Ishikawa (cell line): ENCODE data around the gene ADM2.

Experiments
- CEBPB ChIP-seq: IDR thresholded peaks from 2 replicates; pipeline ENCODE4 v1.6.1; 2012
- CREB1 ChIP-seq: IDR thresholded peaks from 2 replicates; pipeline ENCODE4 v1.6.1; 2012; ENCODE audit warnings: low read depth
- EGR1 ChIP-seq: IDR thresholded peaks from 2 replicates; pipeline ENCODE4 v1.6.1; 2012
- EP300 ChIP-seq: IDR thresholded peaks from 2 replicates; pipeline ENCODE4 v1.6.1; 2012; ENCODE audit warnings: borderline replicate concordance
- FOXM1 ChIP-seq: IDR thresholded peaks from 2 replicates; pipeline ENCODE4 v1.6.1; 2012; ENCODE audit warnings: low read depth, borderline replicate concordance
- NFIC ChIP-seq: IDR thresholded peaks from 2 replicates; pipeline ENCODE4 v1.6.1; 2012
- RAD21 ChIP-seq: IDR thresholded peaks from 2 replicates; pipeline ENCODE4 v1.6.1; 2012; ENCODE audit warnings: low read depth
- TAF1 ChIP-seq: IDR thresholded peaks from 2 replicates; pipeline ENCODE4 v1.6.1; 2012; ENCODE audit warnings: low read depth, mild to moderate bottlenecking
- TCF12 ChIP-seq: IDR thresholded peaks from 2 replicates; pipeline ENCODE4 v1.6.1; 2012; ENCODE audit warnings: low read depth
- TEAD4 ChIP-seq: IDR thresholded peaks from 2 replicates; pipeline ENCODE4 v1.6.1; 2012
- USF1 ChIP-seq: IDR thresholded peaks from 2 replicates; pipeline ENCODE4 v1.6.1; 2012
- YY1 ChIP-seq: IDR thresholded peaks from 2 replicates; pipeline ENCODE4 v1.6.1; 2012; ENCODE audit warnings: low read depth
- ZBTB7A ChIP-seq: IDR thresholded peaks from 2 replicates; pipeline ENCODE4 v1.6.1; 2012; ENCODE audit warnings: low read depth
- TF ChIP-seq, protein P1 (sequence below): IDR thresholded peaks from 2 replicates; pipeline ENCODE4 v1.6.1; 2012; ENCODE audit warnings: low read depth, mild to moderate bottlenecking
- TF ChIP-seq, protein P2 (sequence below): IDR thresholded peaks from 2 replicates; pipeline ENCODE4 v1.6.1; 2012

Gene ADM2

DNA sequence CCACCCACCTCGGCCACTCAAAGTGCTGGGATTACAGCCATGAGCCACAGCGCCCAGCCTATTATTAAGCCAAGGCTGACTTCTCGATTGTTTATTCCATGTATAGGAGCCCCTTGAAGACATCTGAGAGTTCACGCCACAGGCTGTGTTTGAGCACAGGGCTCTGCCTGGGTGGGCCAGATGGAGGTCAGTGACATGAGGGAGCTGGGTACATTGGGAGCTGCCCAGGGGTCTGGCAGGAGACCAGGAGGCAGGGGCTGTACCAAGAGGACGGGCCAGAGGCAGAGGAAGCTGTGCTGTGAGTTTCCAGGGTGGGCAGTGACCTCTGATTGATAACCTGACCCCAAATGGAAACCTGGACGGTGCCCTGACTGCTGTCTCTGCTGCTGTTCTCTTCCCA is 20.8 kb downstream of the ADM2 start:
- TF ChIP-seq NFIC (no peak), CEBPB (no peak), TAF1 (no peak), USF1 (no peak), EGR1 (no peak), RAD21 (no peak), TEAD4 (no peak), FOXM1 (no peak), CREB1 (no peak), ZBTB7A (no peak), EP300 (no peak), TCF12 (no peak), YY1 (no peak)
- TF ChIP-seq, protein P1, sequence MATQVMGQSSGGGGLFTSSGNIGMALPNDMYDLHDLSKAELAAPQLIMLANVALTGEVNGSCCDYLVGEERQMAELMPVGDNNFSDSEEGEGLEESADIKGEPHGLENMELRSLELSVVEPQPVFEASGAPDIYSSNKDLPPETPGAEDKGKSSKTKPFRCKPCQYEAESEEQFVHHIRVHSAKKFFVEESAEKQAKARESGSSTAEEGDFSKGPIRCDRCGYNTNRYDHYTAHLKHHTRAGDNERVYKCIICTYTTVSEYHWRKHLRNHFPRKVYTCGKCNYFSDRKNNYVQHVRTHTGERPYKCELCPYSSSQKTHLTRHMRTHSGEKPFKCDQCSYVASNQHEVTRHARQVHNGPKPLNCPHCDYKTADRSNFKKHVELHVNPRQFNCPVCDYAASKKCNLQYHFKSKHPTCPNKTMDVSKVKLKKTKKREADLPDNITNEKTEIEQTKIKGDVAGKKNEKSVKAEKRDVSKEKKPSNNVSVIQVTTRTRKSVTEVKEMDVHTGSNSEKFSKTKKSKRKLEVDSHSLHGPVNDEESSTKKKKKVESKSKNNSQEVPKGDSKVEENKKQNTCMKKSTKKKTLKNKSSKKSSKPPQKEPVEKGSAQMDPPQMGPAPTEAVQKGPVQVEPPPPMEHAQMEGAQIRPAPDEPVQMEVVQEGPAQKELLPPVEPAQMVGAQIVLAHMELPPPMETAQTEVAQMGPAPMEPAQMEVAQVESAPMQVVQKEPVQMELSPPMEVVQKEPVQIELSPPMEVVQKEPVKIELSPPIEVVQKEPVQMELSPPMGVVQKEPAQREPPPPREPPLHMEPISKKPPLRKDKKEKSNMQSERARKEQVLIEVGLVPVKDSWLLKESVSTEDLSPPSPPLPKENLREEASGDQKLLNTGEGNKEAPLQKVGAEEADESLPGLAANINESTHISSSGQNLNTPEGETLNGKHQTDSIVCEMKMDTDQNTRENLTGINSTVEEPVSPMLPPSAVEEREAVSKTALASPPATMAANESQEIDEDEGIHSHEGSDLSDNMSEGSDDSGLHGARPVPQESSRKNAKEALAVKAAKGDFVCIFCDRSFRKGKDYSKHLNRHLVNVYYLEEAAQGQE = no peak
- TF ChIP-seq, protein P2, sequence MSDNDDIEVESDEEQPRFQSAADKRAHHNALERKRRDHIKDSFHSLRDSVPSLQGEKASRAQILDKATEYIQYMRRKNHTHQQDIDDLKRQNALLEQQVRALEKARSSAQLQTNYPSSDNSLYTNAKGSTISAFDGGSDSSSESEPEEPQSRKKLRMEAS = no peak

DNA sequence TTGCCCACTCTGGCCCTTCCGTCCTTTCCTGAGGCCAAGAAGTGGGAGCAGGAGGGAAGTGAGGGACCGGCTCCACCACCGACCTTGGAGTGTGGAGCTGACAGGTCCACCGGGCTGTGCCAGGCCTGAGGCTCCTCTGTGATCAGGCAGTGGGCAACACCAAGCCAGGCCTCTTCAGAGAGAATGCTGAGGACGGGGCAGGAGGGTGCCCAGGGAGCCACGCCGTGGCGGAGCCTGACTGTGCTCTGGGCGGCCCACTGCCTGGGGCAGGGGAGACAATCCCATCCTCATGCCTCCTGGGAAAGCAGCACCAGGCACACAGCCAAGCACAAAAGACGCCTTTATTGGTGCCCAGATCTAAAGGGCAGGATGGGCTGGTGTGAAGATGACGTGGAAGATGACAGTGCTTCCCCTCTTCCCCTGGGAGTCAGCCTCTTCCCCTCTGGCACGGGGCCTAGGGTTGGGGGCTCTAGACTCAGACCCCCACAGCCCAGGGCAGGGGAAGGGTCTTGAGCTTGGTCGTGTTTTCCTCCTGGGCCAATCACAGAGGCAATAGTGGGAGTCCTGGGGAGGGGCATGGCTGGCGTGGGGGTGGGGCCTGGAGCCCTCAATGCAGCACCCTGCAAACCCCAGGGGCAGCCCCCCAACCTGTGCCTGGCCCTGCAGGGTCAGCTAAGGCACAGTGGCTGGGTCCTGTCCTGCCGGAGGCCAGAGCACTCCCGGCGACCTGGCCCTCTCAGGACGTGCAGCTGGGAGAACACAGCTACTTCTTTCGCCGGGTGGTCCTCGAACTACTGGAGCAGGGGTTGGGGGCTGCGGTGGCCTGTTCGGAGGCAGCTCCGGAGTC is 21.5 kb downstream of the ADM2 start:
- TF ChIP-seq EP300 (no peak), NFIC (no peak), ZBTB7A (no peak), TEAD4 (no peak), CEBPB (no peak), USF1 (no peak)

DNA sequence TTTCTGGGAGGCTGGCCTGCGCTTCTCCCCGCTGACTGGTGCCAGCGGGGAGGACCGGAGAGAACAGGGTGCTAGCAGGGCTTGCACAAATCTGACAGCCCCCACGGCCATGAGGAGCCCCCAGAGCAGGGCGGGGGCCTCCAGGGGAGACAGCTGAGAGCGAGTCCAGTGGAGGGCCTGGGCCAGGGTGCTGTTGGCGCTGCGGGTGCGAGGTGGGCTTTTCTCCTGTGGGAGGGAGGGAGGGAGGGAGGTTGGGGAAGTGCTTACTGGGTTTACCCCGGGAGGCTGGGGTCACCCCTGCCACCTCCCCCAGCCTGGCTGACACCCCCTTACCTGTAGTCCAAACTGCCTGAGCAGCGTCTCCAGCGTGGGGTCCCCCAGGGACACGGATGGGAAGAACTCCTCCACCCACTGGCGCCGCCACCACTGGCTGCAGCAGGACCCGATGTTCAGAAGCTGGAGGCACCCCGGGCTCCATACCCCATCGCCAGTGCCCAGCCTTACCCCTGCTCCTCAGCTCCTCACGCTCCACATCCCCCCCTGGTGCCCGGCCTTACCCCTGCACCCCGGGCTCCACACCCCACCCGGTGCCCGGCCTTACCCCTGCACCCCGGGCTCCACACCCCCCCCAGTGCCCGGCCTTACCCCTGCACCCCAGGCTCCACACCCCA is 22.3 kb downstream of the ADM2 start:
- TF ChIP-seq, protein P2 = no peak
- no peak for TF ChIP-seq TEAD4
- no peak for TF ChIP-seq CEBPB
- no peak for TF ChIP-seq ZBTB7A

DNA sequence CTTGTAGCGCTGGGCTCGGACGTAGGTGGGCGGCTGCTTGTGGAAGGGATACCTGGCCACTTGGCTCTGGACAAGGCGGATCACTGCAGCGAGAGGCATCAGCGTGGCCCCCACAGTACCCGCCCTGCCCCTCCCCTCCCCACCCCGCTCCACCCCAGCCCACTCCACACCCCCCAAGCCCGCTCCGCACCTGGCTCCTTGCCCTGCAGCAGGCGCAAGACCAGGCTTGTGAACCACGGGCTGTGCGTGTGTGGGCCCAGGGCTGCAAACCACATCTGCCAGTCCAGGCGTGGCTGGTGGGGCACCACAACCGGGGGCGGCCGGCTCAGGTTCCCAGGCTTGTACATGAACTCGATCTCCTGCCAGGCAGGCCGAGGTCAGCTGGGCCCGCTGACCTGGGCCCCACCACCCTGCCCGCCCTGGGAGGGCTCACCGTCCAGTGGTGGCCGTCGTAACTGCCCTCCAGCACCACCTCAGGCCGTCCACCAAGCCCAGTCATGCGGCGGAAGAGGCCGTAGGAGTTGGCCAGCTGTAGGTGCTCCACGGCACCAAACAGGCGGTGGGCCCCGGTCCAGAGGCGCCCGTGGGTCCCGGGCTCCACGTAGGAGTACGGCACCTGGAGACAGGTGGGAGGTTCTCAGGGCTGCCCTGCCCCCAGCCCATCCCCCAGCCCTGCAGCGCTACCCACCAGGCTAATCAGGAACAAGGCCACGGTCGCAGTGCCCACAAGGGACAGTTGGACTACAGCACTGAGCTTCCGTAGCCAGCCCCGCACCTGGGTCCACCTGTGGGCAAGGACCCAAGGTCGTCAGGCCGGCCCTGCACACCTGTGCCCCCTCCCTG is 23.2 kb downstream of the ADM2 start:
- TF ChIP-seq CREB1 (no peak), FOXM1 (no peak), CEBPB (no peak)

DNA sequence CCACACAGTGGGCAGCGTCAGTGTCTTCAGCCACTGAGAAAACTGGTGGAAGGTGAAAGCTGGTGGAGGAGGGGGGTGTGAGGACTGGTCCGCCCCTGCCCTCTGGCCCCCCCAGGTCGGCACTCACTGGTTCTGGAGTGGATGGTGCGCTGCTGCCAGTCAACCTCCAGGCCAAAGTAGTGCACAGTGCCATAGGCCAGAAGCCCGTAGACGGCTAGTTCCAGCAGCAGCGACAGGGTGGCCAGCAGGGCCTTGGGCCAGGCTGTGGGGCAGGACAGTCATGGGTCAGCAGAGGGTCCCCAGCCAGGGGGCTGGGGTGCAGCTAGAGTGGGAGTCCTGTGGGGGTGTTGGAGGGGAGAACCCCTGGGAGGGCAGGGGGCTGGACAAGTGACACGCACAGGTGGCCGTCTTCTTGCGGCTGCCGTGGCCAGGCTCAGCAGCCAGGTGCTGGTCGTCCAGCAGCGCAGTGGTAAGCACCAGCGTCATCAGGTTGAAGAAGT is 24.0 kb downstream of the ADM2 start:
- no peak for TF ChIP-seq EP300
- no peak for TF ChIP-seq TCF12
- TF ChIP-seq USF1 = no peak
- no peak for TF ChIP-seq TAF1
- no peak for TF ChIP-seq NFIC
- TF ChIP-seq EGR1 = no peak
- no peak for TF ChIP-seq YY1
- TF ChIP-seq CEBPB = no peak
- TF ChIP-seq RAD21 = no peak
- TF ChIP-seq CREB1 = no peak
- TF ChIP-seq, protein P1 = no peak
- TF ChIP-seq ZBTB7A = no peak
- TF ChIP-seq FOXM1 = no peak
- no peak for TF ChIP-seq TEAD4
